ENCODE measurements around the gene NECAB2. TPM values are rescaled to one million over a fixed set of nuclear protein-coding genes. Genes with fewer than 3 reads are reported as not detected.

Gene NECAB2
- total and polyA plus RNA-seq, 2 of the 8 experiments (the other 6 are each of a cell fraction or from before 2014, with no cell fraction given) = 3.6 to 4.2 TPM

GRCh38 chr16:83924686-83925085 lies 43.4 kb upstream of the NECAB2 start (continued):
- TF ChIP-seq TAF7 (optimal IDR thresholded peaks at IDR 0.05; ENCODE audit: borderline replicate concordance, low read depth, low read length) (no peak), MAFK (IDR thresholded peaks at IDR 0.05; ENCODE audit: low read depth, low read length) (no peak), SP2 (IDR thresholded peaks at IDR 0.05; ENCODE audit: low read length) (no peak), EP300 (IDR thresholded peaks at IDR 0.05; ENCODE audit: borderline replicate concordance in 1 of 2, low read depth in 2 of 2, low read length in 2 of 2) (no peak), TEAD4 (IDR thresholded peaks at IDR 0.05; ENCODE audit: low read depth, low read length) (no peak), SIX5 (IDR thresholded peaks at IDR 0.05; ENCODE audit: low read depth, low read length) (no peak), JUN (IDR thresholded peaks at IDR 0.05; ENCODE audit: low read depth, low read length) (no peak)
